ENCODE results near the gene H6PD.

DNA sequence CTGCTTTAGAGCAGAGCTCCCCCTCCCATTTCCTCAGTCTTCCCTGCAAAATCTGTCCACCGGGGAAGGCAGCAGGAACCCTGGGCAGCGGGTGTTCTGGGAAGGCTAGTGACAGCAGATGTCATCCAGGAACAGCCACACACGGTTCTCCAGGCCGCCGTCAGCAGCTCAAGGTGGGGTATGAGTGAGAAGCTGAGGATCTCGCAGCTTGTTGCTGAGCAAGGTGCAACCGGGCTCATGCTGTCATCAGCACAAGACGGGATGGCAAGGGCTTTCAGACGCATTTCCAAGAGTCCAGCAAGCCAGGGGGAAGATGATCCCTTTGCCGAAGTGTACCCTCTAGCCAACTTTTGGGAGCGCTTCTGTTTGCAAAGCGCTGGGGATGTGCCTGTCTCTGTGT lies 35.1 kb downstream of the H6PD start:
- TF ChIP-seq POLR2AphosphoS5 (IDR thresholded peaks at IDR 0.05; ENCODE audit: insufficient read depth, low read depth, low read length) (no peak), POLR2A (IDR thresholded peaks at IDR 0.05; ENCODE audit: low read depth, low read length) (no peak), EZH2 (IDR thresholded peaks at IDR 0.05; ENCODE audit: borderline replicate concordance, low read depth, low read length, severe bottlenecking) (no peak), MYC (IDR thresholded peaks at IDR 0.05; ENCODE audit: low read depth, low read length) (no peak), JUN (IDR thresholded peaks at IDR 0.05; ENCODE audit: borderline replicate concordance, insufficient read depth, insufficient read length, low read depth) (no peak), GATA2 (IDR thresholded peaks at IDR 0.05; ENCODE audit: insufficient read depth, insufficient read length, low read depth, low read length) (no peak), FOS (IDR thresholded peaks at IDR 0.05; ENCODE audit: borderline replicate concordance, insufficient read depth, low read length) (no peak)
- TF ChIP-seq, protein P1, sequence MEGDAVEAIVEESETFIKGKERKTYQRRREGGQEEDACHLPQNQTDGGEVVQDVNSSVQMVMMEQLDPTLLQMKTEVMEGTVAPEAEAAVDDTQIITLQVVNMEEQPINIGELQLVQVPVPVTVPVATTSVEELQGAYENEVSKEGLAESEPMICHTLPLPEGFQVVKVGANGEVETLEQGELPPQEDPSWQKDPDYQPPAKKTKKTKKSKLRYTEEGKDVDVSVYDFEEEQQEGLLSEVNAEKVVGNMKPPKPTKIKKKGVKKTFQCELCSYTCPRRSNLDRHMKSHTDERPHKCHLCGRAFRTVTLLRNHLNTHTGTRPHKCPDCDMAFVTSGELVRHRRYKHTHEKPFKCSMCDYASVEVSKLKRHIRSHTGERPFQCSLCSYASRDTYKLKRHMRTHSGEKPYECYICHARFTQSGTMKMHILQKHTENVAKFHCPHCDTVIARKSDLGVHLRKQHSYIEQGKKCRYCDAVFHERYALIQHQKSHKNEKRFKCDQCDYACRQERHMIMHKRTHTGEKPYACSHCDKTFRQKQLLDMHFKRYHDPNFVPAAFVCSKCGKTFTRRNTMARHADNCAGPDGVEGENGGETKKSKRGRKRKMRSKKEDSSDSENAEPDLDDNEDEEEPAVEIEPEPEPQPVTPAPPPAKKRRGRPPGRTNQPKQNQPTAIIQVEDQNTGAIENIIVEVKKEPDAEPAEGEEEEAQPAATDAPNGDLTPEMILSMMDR (IDR thresholded peaks at IDR 0.05; ENCODE audit: extremely low read depth in 1 of 2, insufficient read depth in 1 of 2, low read depth in 1 of 2, low read length in 2 of 2): no peak
- TF ChIP-seq, protein P2, sequence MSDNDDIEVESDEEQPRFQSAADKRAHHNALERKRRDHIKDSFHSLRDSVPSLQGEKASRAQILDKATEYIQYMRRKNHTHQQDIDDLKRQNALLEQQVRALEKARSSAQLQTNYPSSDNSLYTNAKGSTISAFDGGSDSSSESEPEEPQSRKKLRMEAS (IDR thresholded peaks at IDR 0.05; ENCODE audit: insufficient read depth, insufficient read length): no peak
